ENCODE data around the gene MPZL1.

DNA sequence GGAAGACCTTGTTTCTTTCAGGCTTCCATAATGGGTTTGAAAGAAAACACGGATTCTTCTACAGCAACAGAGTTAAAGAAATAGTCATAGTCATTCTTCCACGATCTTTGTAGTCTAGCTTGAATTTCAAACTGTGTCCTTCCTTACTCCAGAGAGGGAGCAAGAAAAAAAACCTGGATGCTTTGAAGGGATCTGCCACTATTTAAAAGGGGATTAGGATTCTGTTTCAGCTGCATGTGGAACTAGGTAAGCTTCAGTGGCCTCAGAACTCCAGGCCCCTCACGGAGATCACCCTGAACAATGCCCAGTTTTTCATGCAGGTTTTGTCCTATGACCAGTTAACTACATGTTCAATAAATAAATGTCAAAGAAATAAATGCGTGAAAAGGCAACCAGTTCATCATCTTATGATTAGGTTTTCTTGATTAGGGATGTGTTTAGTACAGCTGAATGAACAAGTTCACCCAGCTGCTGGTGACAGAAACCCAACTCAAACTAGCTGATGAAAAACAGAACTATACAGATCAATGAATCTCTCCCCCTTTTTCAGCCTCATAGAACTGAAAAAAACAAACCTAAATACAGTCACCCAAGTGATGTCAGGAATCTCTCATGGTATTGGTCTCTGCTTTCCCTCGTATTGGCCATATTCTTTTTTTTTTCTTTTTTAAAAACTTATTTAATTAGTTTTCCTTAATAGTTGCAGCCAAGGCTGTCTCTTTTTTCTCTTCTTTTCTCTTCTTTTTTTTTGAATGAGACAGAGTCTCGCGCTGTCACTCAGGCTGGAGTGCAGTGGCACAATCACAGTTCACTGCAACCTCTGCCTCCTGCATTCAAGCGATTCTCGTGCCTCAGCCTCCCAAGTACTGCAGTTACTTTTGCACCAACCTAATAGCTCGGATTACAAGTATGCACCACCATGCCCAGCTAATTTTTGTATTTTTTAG is 14.6 kb upstream of the MPZL1 start:
- TF ChIP-seq, protein P1, sequence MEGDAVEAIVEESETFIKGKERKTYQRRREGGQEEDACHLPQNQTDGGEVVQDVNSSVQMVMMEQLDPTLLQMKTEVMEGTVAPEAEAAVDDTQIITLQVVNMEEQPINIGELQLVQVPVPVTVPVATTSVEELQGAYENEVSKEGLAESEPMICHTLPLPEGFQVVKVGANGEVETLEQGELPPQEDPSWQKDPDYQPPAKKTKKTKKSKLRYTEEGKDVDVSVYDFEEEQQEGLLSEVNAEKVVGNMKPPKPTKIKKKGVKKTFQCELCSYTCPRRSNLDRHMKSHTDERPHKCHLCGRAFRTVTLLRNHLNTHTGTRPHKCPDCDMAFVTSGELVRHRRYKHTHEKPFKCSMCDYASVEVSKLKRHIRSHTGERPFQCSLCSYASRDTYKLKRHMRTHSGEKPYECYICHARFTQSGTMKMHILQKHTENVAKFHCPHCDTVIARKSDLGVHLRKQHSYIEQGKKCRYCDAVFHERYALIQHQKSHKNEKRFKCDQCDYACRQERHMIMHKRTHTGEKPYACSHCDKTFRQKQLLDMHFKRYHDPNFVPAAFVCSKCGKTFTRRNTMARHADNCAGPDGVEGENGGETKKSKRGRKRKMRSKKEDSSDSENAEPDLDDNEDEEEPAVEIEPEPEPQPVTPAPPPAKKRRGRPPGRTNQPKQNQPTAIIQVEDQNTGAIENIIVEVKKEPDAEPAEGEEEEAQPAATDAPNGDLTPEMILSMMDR (IDR thresholded peaks at IDR 0.05) = no peak
- no peak for TF ChIP-seq POLR2A (IDR thresholded peaks at IDR 0.05)
